ENCODE results near the gene OMA1.

The OMA1 gene

GRCh38 chr1:58457023-58457635, 89.4 kb downstream of the OMA1 start:
- peak; percentile 39 for DNase-seq

DNA sequence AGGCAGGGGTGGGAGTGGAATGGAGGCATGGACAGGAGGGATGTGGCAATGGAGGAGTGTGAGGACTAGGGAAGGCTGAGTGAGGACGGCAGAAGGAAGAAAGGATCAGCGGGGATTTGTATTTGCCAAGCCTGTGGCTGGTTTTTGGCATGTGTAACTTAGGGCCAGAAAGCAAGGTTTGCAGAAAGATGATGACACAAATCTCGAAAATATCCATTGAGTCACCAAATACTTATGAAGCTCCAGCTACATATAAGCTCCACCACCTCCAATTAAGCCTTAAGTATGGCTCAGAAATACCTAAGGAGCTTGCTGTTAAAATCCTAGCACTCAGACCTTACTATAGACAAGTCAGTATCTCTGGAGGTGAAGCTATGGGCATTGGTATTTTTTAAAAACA, 90.1 kb downstream of the OMA1 start:
- peak; percentile 93 for DNase-seq

DNA sequence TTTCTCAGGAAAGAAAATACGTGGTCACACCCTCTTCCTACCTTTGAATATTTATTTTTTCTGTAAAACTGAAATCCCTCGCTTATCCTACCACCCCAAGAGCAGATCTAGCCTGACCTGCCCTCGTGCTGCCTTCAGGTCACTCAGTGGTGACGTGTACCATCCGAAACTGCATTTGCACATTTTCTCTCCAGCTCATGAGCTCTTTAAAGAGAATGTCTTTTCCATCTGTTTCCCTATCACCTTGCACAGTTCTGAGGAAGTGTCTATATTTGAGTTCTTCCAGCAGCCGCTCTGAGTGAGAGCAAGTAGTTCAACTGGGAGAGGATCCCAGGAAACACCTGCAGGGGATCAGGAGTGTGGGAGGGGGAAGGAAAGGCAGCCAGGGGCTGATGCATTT, 91.7 kb downstream of the OMA1 start:
- no peak for DNase-seq

DNA sequence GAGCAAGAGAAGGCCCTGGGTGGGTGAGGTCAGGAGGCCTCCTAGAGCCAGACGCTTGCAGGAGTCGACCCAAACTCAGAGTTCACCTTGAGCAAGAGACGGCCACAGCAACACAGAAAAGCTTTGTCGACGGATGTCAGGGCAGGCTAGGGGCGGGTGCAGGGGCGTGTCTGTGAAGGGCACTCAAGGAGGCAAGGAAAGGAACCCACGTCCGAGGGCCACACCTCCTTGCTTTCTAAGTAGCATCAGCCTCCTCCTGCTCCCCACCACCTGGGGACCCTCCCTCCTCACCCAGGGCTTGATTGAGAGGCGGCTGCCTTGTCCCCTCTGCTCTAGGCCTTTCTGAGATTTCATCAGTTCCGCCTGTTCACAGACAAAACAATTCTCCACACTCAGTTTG, 92.1 kb downstream of the OMA1 start:
- DNase-seq: no peak

GRCh38 chr1:58451560-58452191, 94.8 kb downstream of the OMA1 start:
- DNase-seq: no peak

GRCh38 chr1:58447886-58448285, 98.6 kb downstream of the OMA1 start:
- DNase-seq: peak; percentile 46

DNA sequence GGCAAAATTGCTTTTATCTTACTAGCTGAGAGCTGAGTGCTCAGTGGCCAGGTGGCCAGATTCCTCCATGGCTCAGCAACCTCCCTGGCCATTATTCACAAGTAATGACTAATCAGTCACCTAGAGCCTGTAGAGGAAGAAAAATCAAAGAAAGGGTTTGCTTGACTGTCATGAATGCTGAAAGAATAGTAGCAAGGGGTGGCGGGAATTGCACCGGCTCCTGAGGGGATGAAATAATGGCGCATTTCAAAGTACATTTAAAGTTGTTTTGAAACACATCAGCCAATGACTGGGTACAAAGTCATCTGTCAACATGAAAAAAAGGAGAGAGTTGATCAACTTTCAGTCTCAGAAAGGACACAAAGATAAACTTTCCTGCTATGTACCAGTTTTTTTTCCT, 99.5 kb downstream of the OMA1 start:
- no peak for DNase-seq

- no peak for DNase-seq
These were observed 100.2 kb downstream of the OMA1 start for GRCh38 chr1:58446368-58446767.

- peak; percentile 79 for DNase-seq
These were observed 102.3 kb downstream of the OMA1 start for GRCh38 chr1:58443986-58444868.

DNA sequence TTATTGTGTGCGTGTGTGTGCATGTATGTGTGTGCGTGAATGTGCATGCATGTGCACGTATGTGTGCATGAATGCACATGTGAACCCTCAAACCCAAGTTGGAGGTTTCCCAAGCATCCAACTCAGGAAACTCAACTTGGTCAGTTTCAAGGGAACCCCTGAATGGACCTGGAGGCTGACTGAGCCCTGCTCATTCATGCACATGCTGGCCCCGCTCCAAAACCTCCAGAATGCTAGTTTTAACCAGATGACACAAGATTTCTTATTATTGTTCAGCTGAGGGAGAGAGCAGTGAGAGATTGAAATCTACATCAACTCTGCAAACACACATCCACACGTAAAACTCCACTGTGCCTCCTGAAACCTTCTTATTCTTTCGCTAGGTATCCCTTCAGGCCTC, 104.4 kb downstream of the OMA1 start:
- peak; percentile 82 for DNase-seq

DNA sequence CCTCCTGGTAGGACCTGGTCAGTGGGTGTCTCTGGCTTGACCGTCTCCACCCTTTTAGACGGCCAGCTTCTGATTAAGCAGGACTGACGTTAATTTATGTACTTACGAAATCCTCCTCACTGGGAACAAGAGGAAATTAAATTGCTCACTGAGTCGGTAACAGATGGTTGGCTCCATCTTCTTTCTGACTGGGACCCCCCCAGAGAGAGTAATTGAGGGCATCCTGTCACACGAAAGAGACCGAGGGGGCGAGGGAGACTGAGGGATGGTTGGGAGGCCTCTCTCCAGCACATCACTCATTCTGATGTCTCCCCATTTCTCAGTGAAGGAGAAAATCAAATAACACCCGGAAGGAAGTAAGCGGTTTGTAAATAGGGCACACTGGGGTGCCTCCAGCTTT, 104.8 kb downstream of the OMA1 start:
- peak; percentile 40 for DNase-seq

- no peak for DNase-seq
These were observed 105.8 kb downstream of the OMA1 start for GRCh38 chr1:58440696-58441095.

DNA sequence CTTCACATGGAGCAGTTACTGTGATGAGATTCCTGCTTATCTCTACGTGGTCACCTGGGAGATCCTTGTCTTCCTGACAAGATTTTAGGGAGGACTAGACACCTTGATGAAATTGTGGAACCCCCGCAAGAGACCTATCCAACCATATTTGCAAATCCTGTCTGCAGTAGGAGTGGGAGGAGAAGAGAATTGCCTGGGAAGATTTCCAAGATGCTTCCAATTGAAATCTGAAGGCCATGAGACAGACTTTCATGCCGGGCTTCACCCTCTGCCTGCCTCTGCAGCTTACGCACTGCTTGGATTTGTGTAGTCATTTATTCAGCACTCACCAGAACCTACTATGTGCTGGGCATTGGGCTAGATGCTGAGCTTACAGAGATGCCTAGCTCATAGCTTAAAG, 106.6 kb downstream of the OMA1 start:
- DNase-seq: peak; percentile 27

DNA sequence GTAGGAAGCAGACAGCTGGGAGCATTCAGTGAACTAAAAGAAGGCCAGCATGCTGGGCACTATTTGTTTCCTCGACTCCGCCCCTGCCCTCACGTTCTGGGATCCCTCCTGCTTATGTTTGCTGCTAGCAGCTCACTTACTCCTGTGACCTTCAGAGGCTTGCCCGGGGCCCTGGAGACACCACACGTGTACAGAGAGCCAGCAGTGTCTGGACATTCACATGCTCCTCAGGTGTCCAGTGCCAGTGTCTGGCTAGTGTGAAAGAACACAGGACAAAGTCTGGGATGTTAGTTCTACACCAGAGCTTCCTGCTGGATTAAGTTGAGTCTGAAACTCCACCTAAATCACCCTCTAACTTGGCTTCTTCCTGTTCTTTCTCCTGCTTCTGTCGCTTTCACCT, 108.1 kb downstream of the OMA1 start:
- DNase-seq: no peak

DNA sequence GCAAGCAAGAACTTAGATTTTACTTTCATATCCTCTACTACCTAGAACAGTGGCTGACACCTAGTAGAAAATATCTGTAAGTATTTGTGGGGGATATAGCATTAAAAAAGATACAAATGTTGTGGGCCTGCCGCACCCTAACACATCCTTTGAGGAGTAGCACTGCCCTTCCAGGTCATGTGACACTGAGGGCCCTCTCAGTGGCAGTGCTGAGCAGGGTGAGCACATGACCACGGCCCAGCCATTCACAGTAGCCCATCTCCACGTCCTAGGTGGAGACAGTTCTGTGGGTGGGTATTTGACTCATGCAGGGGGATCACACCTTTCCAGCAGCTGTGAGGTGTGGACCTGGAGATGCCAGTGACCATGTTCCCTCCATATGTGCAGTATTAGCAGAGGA, 108.9 kb downstream of the OMA1 start:
- no peak for DNase-seq

GRCh38 chr1:58436615-58437297, 109.8 kb downstream of the OMA1 start:
- no peak for DNase-seq

DNA sequence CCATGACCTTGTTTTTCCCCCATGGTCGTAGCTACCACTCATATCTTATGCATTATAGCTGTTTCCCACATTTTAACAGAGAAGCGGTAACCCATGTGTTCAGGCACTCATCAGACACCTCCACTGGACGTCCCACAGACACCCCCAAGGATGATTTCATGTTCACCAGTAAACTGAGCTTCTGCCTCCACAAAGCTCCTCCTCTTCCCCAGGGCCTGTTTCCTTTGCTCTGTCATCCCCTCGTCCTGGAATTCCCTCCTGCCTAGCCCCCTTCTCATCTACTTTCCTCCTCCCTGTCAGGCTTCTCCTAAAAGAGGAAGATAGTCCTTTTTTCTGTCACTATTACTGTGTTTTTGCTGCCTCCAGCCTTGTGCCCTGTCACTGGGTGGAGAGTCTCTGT, 111.2 kb downstream of the OMA1 start:
- no peak for DNase-seq

DNA sequence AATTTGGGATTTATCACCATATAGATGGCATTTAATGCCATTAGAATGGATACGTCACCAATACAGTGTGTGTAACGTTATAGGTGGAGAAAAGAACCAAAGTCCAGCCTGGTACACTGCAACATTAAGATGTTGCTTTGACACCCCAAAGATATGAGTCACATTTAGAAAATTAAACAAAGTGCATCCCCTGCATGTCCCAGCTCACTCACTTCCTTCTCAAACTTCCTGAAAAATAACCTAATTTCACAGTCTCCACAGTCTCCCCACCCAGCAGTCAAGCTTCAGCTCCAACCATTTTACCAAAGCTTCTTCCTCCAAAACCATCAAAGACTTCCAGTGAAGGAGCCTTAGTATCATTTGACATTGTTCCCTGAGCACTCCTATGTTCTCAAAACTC, 111.9 kb downstream of the OMA1 start:
- DNase-seq: no peak

- no peak for DNase-seq
These were observed 112.3 kb downstream of the OMA1 start for GRCh38 chr1:58434181-58434580.

- DNase-seq: peak; percentile 91
These were observed 113.5 kb downstream of the OMA1 start for GRCh38 chr1:58432851-58433668.

- DNase-seq: no peak
These were observed 114.5 kb downstream of the OMA1 start for GRCh38 chr1:58431901-58432620.

All from fibroblast of skin of abdomen (primary cell).